ENCODE results near the gene POLR3K.
"Not testable (repeated sequence)": the region's sequence is repeated elsewhere in the genome, so short reads cannot be mapped to it uniquely, and the experiment has no call there.

POLR3K gene

GRCh38 chr16:42069-42457 lies 11.3 kb downstream of the POLR3K start:
- no peak for DNase-seq

GRCh38 chr16:41439-42068 lies 11.9 kb downstream of the POLR3K start:
- no peak for DNase-seq

GRCh38 chr16:38941-39892 lies 14.2 kb downstream of the POLR3K start:
- no peak for DNase-seq

- not testable (repeated sequence) for DNase-seq
Observed at GRCh38 chr16:38206-38605, 15.2 kb downstream of the POLR3K start.

GRCh38 chr16:37511-37910 lies 15.9 kb downstream of the POLR3K start:
- DNase-seq: no peak

- no peak for DNase-seq
Observed at GRCh38 chr16:36336-36984, 16.9 kb downstream of the POLR3K start.

- DNase-seq: no peak
Observed at GRCh38 chr16:35678-36305, 17.6 kb downstream of the POLR3K start.

- no peak for DNase-seq
Observed at GRCh38 chr16:35011-35677, 18.3 kb downstream of the POLR3K start.

GRCh38 chr16:34648-34987 lies 18.8 kb downstream of the POLR3K start:
- no peak for DNase-seq

- no peak for DNase-seq
Observed at GRCh38 chr16:33877-34647, 19.3 kb downstream of the POLR3K start.

GRCh38 chr16:33154-33876 lies 20.1 kb downstream of the POLR3K start:
- DNase-seq: not testable (repeated sequence)

- not testable (repeated sequence) for DNase-seq
Observed at GRCh38 chr16:30627-31026, 22.8 kb downstream of the POLR3K start.

- not testable (repeated sequence) for DNase-seq
Observed at GRCh38 chr16:25926-26348, 27.5 kb downstream of the POLR3K start.

GRCh38 chr16:24151-24550 lies 29.3 kb downstream of the POLR3K start:
- DNase-seq: not testable (repeated sequence)

GRCh38 chr16:20886-21285 lies 32.5 kb downstream of the POLR3K start:
- not testable (repeated sequence) for DNase-seq

- not testable (repeated sequence) for DNase-seq
Observed at GRCh38 chr16:17062-17765, 36.2 kb downstream of the POLR3K start.

- DNase-seq: peak; percentile 84
Observed at GRCh38 chr16:10772-11171, 42.6 kb downstream of the POLR3K start.

GRCh38 chr16:9903-10665 lies 43.3 kb downstream of the POLR3K start:
- no peak for DNase-seq

All from effector CD8-positive, alpha-beta T cell (primary cell).